GM18907 (cell line): Measurements from ENCODE around the gene ENDOG.
"Not testable (repeated sequence)": the region's sequence is repeated elsewhere in the genome, so short reads cannot be mapped to it uniquely, and the experiment has no call there.

Experiments
- ATAC-seq: cut with Tn5 transposase; IDR thresholded peaks from one replicate; pipeline ENCODE4 v1.9.1; 2021; ENCODE audit warnings: mild to moderate bottlenecking, moderate library complexity; ENCODE audit not compliant: unreplicated experiment

The ENDOG gene

GRCh38 chr9:128860937-128861336 lies 42.6 kb downstream of the ENDOG start:
- ATAC-seq, result no peak

DNA sequence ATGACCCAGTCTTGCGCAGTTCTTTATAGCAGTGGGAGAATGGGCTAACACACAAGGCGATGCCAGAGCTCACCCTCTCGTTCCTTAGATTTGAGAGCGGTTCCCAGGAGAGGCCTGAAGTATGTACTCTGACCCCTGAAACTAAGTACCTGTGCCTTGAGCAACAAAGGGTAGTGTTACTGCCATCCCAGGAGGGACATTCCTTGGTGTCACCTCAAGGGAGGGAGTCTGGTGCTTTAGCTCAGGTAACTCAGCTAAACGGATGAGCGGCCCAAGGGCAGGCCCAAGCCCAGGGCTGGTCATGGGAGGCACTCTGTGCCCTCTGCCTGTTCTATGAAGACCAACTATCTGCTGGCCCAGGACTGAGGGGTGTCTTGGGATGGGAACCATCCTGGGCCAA lies 43.2 kb downstream of the ENDOG start:
- ATAC-seq, result no peak

- ATAC-seq, result no peak
Measured at GRCh38 chr9:128862401-128862851, 44.1 kb downstream of the ENDOG start.

DNA sequence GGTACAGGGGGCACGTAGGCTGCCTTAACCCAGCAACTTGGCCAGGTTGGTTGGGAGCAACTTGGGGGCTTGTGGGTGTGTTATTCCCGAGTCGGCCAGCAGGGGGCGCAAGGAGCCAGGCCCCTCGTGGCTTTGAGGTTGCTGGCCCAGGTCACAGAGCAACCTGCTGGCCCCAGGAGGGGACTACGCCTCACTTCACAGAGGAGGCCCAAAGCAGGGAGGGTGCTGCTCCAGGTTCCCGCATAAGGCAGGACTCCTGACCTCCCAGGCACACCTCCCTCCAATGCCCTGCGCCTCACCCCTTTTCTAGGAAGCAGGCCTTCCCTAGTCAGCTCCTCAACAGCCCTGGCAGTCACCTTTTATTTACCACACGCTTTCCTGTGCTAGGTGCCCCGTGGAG lies 45.3 kb downstream of the ENDOG start:
- ATAC-seq, result peak; percentile 56

GRCh38 chr9:128870128-128870940 lies 52.0 kb downstream of the ENDOG start:
- no peak for ATAC-seq

DNA sequence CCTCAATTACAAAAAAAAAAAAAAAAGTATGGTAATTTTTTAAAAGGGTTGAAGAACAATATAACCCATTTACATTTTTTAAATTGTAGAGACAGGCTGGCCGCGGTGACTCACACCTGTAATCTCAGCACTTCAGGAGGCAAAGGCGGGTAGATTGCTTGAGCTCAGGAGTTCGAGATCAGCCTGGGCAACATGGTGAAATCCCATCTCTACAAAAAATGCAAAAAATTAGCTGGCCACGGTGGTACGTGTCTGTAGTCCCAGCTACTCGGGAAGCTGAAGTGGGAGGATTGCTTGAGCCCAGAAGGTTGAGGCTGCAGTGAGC lies 52.6 kb downstream of the ENDOG start:
- not testable (repeated sequence) for ATAC-seq
